ENCODE data around the gene TESK2.

- TF ChIP-seq, protein P1, sequence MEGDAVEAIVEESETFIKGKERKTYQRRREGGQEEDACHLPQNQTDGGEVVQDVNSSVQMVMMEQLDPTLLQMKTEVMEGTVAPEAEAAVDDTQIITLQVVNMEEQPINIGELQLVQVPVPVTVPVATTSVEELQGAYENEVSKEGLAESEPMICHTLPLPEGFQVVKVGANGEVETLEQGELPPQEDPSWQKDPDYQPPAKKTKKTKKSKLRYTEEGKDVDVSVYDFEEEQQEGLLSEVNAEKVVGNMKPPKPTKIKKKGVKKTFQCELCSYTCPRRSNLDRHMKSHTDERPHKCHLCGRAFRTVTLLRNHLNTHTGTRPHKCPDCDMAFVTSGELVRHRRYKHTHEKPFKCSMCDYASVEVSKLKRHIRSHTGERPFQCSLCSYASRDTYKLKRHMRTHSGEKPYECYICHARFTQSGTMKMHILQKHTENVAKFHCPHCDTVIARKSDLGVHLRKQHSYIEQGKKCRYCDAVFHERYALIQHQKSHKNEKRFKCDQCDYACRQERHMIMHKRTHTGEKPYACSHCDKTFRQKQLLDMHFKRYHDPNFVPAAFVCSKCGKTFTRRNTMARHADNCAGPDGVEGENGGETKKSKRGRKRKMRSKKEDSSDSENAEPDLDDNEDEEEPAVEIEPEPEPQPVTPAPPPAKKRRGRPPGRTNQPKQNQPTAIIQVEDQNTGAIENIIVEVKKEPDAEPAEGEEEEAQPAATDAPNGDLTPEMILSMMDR (conservative IDR thresholded peaks at IDR 0.05; ENCODE audit: low read length) = no peak
- no peak for TF ChIP-seq EZH2phosphoT487 (IDR thresholded peaks at IDR 0.05; ENCODE audit: borderline replicate concordance, low read depth, low read length)
Measured at GRCh38 chr1:45403718-45404117, 87.2 kb downstream of the TESK2 start.

Data from OCI-LY7 (cell line).